IMR-90 (cell line): Measurements from ENCODE around the gene DEUP1. TPM values are rescaled to one million over a fixed set of nuclear protein-coding genes. Genes with fewer than 3 reads are reported as not detected.
A peak's percentile ranks its signal among the peaks of the same experiment; 100 is the strongest.

ENCODE experiments used
- ATAC-seq: fragments of 200-7000 bp; cut with Tn5 transposase; 2 replicates; pipeline ENCODE4 v1.9.1; 2020; ENCODE audit warnings: low read depth, mild to moderate bottlenecking, moderate library complexity
- BruUV-seq: library from RNA; stranded (reverse); fragments of 400-500 nt; replicated peaks from 2 replicates; lab custom pipeline; 2021; lab: Mats Ljungman, UMichigan
- CTCF ChIA-PET: fragments of 300-600 bp; formaldehyde crosslinking; extraction: SDS; loops from one replicate; lab custom pipeline; 2021; ENCODE audit warnings: antibody characterized with exemption; lab: Yijun Ruan, JAX
- POLR2A ChIA-PET: fragments of 300-600 bp; sonication (Branson Sonifier 250); formaldehyde crosslinking; loops from one replicate; lab custom pipeline; 2022; ENCODE audit warnings: antibody characterized with exemption; ENCODE audit not compliant: unreplicated experiment; lab: Charles Lee
- DNase-seq: peaks from one replicate; pipeline ENCODE4 v3.0.0; 2013
- H2AFZ ChIP-seq: replicated peaks from 2 replicates; pipeline ENCODE3; 2013; ENCODE audit warnings: low read length, mild to moderate bottlenecking; ENCODE audit not compliant: poor library complexity
- H2AK5ac ChIP-seq: 2 replicates; pipeline ENCODE4 v1.6.1; 2013; ENCODE audit warnings: low read depth, low read length, inconsistent platforms
- H2AK9ac ChIP-seq: replicated peaks from 2 replicates; pipeline ENCODE3; 2013; ENCODE audit warnings: mild to moderate bottlenecking, low read depth, low read length, moderate library complexity; ENCODE audit not compliant: poor library complexity
- H2BK120ac ChIP-seq: 2 replicates; pipeline ENCODE4 v1.6.1; 2013; ENCODE audit warnings: low read depth, low read length, inconsistent platforms
- H2BK15ac ChIP-seq: 3 replicates; pipeline ENCODE4 v1.6.1; 2013; ENCODE audit warnings: low read depth, low read length, inconsistent platforms
- H2BK20ac ChIP-seq: 2 replicates; pipeline ENCODE4 v1.6.1; 2013; ENCODE audit warnings: low read depth, mild to moderate bottlenecking, inconsistent platforms, low read length, moderate library complexity
- H2BK5ac ChIP-seq: 2 replicates; pipeline ENCODE4 v1.6.1; 2013; ENCODE audit warnings: mild to moderate bottlenecking, low read depth, low read length, inconsistent platforms; ENCODE audit not compliant: poor library complexity, severe bottlenecking
- H3K14ac ChIP-seq: replicated peaks from 2 replicates; pipeline ENCODE4 v1.6.1; 2013; ENCODE audit warnings: low read depth, low read length, inconsistent platforms
- H3K18ac ChIP-seq: 2 replicates; pipeline ENCODE4 v1.6.1; 2013; ENCODE audit warnings: low read depth, low read length, control low read depth
- H3K23ac ChIP-seq: 2 replicates; pipeline ENCODE4 v1.6.1; 2013; ENCODE audit warnings: low read depth, low read length, inconsistent platforms
- H3K27ac ChIP-seq: 2 replicates; pipeline ENCODE4 v1.5.1; 2013; ENCODE audit warnings: mild to moderate bottlenecking, control low read depth, low read length; ENCODE audit not compliant: insufficient read depth
- H3K27me3 ChIP-seq: 2 replicates; pipeline ENCODE4 v1.6.1; 2013; ENCODE audit warnings: low read length; ENCODE audit not compliant: control insufficient read depth, insufficient read depth
- H3K36me3 ChIP-seq: 2 replicates; pipeline ENCODE4 v1.6.1; 2013; ENCODE audit warnings: low read length, mixed read lengths; ENCODE audit not compliant: control insufficient read depth, insufficient read depth
- H3K4ac ChIP-seq: 2 replicates; pipeline ENCODE4 v1.6.1; 2013; ENCODE audit warnings: low read depth, low read length, inconsistent platforms
- H3K4me1 ChIP-seq: 2 replicates; pipeline ENCODE4 v1.6.1; 2013; ENCODE audit warnings: low read length, mixed read lengths; ENCODE audit not compliant: control insufficient read depth, insufficient read depth
- H3K4me2 ChIP-seq: 2 replicates; pipeline ENCODE4 v1.6.1; 2013; ENCODE audit warnings: low read depth, mild to moderate bottlenecking, control low read depth, low read length, moderate library complexity
- H3K4me3 ChIP-seq: 2 replicates; pipeline ENCODE4 v1.5.1; 2013; ENCODE audit warnings: low read depth, mild to moderate bottlenecking, control low read depth, low read length, moderate library complexity; ENCODE audit not compliant: insufficient read depth
- H3K56ac ChIP-seq: 2 replicates; pipeline ENCODE4 v1.6.1; 2013; ENCODE audit warnings: low read length, inconsistent platforms; ENCODE audit not compliant: insufficient read depth; ENCODE audit errors: extremely low read depth
- H3K79me1 ChIP-seq, 2 experiments: 2 replicates each; pipeline ENCODE4 v1.6.1; 2013; ENCODE audit warnings: low read length in 2 of 2, inconsistent platforms in 1 of 2, low read depth in 1 of 2
- H3K9ac ChIP-seq: 2 replicates; pipeline ENCODE4 v1.6.1; 2013; ENCODE audit warnings: low read depth, low read length, control low read depth
- H3K9me1 ChIP-seq: 2 replicates; pipeline ENCODE4 v1.6.1; 2013; ENCODE audit warnings: low read length, inconsistent platforms; ENCODE audit not compliant: insufficient read depth
- H3K9me3 ChIP-seq: 2 replicates; pipeline ENCODE4 v1.6.1; 2013; ENCODE audit warnings: low read length; ENCODE audit not compliant: control insufficient read depth, insufficient read depth
- H4K20me1 ChIP-seq: 2 replicates; pipeline ENCODE4 v1.6.1; 2013; ENCODE audit warnings: low read length, inconsistent platforms; ENCODE audit not compliant: insufficient read depth
- H4K5ac ChIP-seq: 2 replicates; pipeline ENCODE4 v1.6.1; 2013; ENCODE audit warnings: mild to moderate bottlenecking, low read depth, low read length, control low read depth
- H4K8ac ChIP-seq, 2 experiments: 2 replicates each; pipeline ENCODE4 v1.6.1; 2013; ENCODE audit warnings: low read depth in 2 of 2, low read length in 2 of 2, control low read depth in 1 of 2, inconsistent platforms in 1 of 2
- H4K91ac ChIP-seq: 2 replicates; pipeline ENCODE4 v1.6.1; 2013; ENCODE audit warnings: low read depth, low read length, inconsistent platforms; ENCODE audit not compliant: insufficient read depth
- MAFK ChIP-seq: IDR thresholded peaks from 2 replicates; pipeline ENCODE4 v1.6.1; 2012; ENCODE audit warnings: low read depth, low read length, improper control_type of control experiment
- MXI1 ChIP-seq: IDR thresholded peaks from 2 replicates; pipeline ENCODE4 v1.6.1; 2012; ENCODE audit warnings: low read depth, mild to moderate bottlenecking, low read length, moderate library complexity, borderline replicate concordance
- dilution Hi-C: fragments of 300-500 bp; cut with HindIII; formaldehyde crosslinking; loops from one replicate; pipeline ENCODE4 v1.14.3; 2018; ENCODE audit warnings: low sequenced_read_pairs; ENCODE audit not compliant: unreplicated experiment
- in situ Hi-C: fragments of 300-500 bp; cut with MboI; formaldehyde crosslinking; loops from 3 replicates; pipeline ENCODE4 v1.14.3; 2019; ENCODE audit warnings: low sequenced_read_pairs, inconsistent platforms, mixed read lengths
- intact Hi-C: fragments of 100-400 bp; cut with micrococcal nuclease; formaldehyde crosslinking; loops from 2 replicates; pipeline ENCODE4 v1.10.0; 2022
- polyA plus RNA-seq, 3 experiments: library from polyadenylated mRNA; depleted of rRNA; stranded (reverse); fragments of >200 nt; gene quantifications; 2 replicates each; pipeline ENCODE4 v1.2.3, GENCODE V29; 2012; ENCODE audit warnings: low replicate concordance in 1 of 3
- total RNA-seq: library from RNA; depleted of rRNA; stranded (reverse); fragments of >200 nt; gene quantifications from 2 replicates; pipeline ENCODE4 v1.2.3, GENCODE V29; 2012

DEUP1 gene
- total and polyA plus RNA-seq, 2 of the 4 experiments (the other 2 are of a cell fraction), result not detected

DNA sequence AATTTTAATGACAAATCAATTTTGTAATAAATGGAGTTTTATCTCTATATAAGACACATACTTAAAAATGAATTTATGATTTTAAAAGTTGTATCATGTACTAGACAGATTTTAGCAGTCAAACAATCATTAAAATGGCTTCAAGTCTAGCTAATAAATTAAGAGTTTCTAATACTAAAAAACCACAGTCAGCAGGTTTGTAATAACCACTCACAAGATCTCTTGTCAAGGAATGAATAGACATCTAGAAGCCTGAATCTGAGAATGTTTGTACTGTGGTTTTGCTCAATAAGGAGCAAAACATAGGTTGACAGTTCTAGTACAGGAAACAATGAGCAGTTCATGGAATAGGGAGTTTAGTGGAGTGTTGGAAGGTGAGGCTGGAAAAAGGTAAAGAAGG, 81.2 kb downstream of the DEUP1 start:
- Histone ChIP-seq H2AK5ac (no peak overlapping the region), H3K27ac (no peak overlapping the region), H3K27me3 (no peaks in the 10 kb centered on the region; the same call in 1 of the 2 replicates), H2BK120ac (no peak overlapping the region), H3K4me3 (no peak overlapping the region), H4K8ac (no peak overlapping the region), H3K4ac (no peak overlapping the region), H3K14ac (no peak overlapping the region), H3K23ac (no peak overlapping the region), H3K4me2 (no peak overlapping the region), H3K56ac (no peak overlapping the region), H3K9ac (no peak overlapping the region), H3K9me1 (no peaks in the 10 kb centered on the region), H2AK9ac (no peak overlapping the region), H2BK15ac (no peak overlapping the region), H3K18ac (no peak overlapping the region), H4K91ac (no peak overlapping the region), H3K36me3 (no peaks in the 10 kb centered on the region), H3K79me1 (no peaks in the 10 kb centered on the region), H4K20me1 (no peaks in the 10 kb centered on the region), H2AFZ (no peak overlapping the region), H2BK20ac (no peak overlapping the region), H3K9me3 (no peaks in the 10 kb centered on the region), H4K5ac (no peak overlapping the region), H3K4me1 (no peaks in the 10 kb centered on the region), H2BK5ac (no peak overlapping the region)
- intact Hi-C loops (no loop called here), in situ Hi-C loops (no loop called here), dilution Hi-C loops (no loop called here)
- CTCF ChIA-PET, result no interaction called here
- TF ChIP-seq MXI1 (no peak), MAFK (peak; percentile 58; the same call in 1 of the 2 replicates)
- no TSS peak for BruUV-seq
- ATAC-seq, result no peak
- no peak for DNase-seq
- POLR2A ChIA-PET, result no interaction called here
